ENCODE measurements around the gene TP53. TPM values are rescaled to one million over a fixed set of nuclear protein-coding genes. Genes with fewer than 3 reads are reported as not detected.

TP53 gene
- total and polyA plus RNA-seq, 10 of the 15 experiments (the other 5 are each of a cell fraction or from before 2014, with no cell fraction given) = 35.6 to 162 (median 75.9) TPM

DNA sequence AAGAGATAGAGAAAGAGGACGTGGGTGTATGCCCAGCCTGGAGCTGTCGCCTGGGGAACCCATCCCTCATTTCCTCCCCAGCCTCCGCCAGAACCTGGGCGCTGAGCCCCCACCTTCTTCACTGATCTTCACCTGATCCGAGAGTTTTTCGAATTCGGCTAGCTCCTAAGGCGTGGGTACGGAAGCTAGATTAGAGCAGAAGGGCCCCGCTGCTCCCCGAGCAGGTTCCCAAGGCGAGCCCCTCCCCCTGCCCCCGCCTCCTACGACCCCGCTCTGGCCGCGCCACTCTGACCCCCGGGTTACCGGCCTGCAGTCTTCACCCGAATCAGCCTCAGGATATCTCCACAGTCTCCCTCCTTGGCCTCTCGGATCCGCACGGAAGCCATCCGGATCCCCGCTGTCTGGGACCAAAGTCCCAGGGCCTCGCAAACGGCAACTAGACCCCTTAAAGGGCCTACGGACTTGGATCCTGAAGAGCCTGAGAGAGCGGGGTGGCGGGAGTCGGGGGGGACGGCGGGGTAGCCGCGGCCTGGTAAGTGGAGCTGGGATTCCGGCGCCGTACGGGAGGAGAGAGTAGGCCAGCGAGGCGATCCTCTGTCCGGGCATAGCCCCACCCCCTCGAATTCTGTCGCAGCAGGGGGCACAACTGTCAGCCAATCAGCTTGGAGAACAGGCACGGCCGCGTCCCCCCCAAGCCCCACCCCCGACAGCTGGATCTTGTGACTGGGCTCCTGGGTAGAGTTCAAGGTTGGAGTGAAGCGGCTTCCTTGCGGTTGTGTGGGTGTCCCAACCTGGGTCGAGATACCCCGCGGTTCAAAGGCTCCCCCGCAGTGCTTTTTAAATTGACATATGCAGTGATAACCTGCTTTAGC lies 59.8 kb downstream of the TP53 start, which contains the start of gene SAT2:
SAT2 (minus strand) TSS at position 572 of the 872 bp plus-strand sequence; CDS start at position 386, 186 bp downstream.
- no peaks in the 10 kb centered on the region for H3K9me3 ChIP-seq (replicated peaks; ENCODE audit: control insufficient read depth, insufficient read depth, low read length)
- ChIA-PET SMC1A (ENCODE audit: uncharacterized antibody, unreplicated experiment) (interaction anchor here (0.7 to 2.3 kb wide), 9 partner anchors 9 to 223 kb away, joined by 3 to 19 read pairs (median 3); partner anchors contain the start of genes FXR2, SOX15, TMEM256 and TP53), RAD21 (ENCODE audit: unreplicated experiment) (interaction anchor here (0.6 to 3.0 kb wide), 10 partner anchors 11 to 661 kb away, joined by 3 to 21 read pairs (median 4); partner anchors contain the start of genes CD68, CYB5D1, FXR2 and NAA38), CTCF (interaction anchor here (0.6 to 2.6 kb wide), 7 partner anchors 13 to 271 kb away, joined by 3 to 38 read pairs (median 3); partner anchors contain the start of genes FXR2, TP53 and WRAP53), POLR2A (interaction anchor here (0.5 to 2.7 kb wide), 13 partner anchors 8 to 291 kb away, joined by 3 to 33 read pairs (median 6); partner anchors contain the start of genes ACAP1, FXR2, MPDU1 and TP53)
- no peaks in the 10 kb centered on the region for H3K36me3 ChIP-seq (ENCODE audit: control insufficient read depth in 2 of 2, insufficient read depth in 2 of 2, low read length in 1 of 2)
- peak; percentile 98 for ATAC-seq
- H3K4me1 ChIP-seq (ENCODE audit: control insufficient read depth, insufficient read depth, low read length) = peaks cover 3% of the 10 kb centered on the region
- peak within 1 kb of the TSS; percentile 77 for H2AFZ ChIP-seq (ENCODE audit: control insufficient read depth, low read depth, low read length)
- in situ Hi-C loops (cut with MboI) (no loop called here), intact Hi-C loops (cut with micrococcal nuclease; ENCODE audit: unreplicated experiment) (no loop called here)
- H3K9ac ChIP-seq (ENCODE audit: control insufficient read depth, insufficient read depth, low read length) = peak within 1 kb of the TSS; percentile 95
- 1% methylated on average over 45 of the region's 54 CpGs for WGBS (ENCODE audit: insufficient coverage, insufficient replicate concordance, low lambda C conversion rate, missing lambda C conversion rate)
- no peaks in the 10 kb centered on the region for H3K27me3 ChIP-seq (replicated peaks in 1 of 2; ENCODE audit: control insufficient read depth in 2 of 2, insufficient read depth in 2 of 2, low read length in 1 of 2)
- H3K79me2 ChIP-seq (ENCODE audit: control insufficient read depth, insufficient read depth, low read length) = peaks cover 2% of the 10 kb centered on the region
- no peaks in the 10 kb centered on the region for H4K20me1 ChIP-seq (ENCODE audit: control insufficient read depth, insufficient read depth)
- FAIRE-seq = peak; percentile 97
- H3K27ac ChIP-seq (ENCODE audit: control insufficient read depth, insufficient read depth) = peak within 1 kb of the TSS; percentile 69
- DNase-seq (ENCODE audit: low read depth, low spot score) = peak; percentile 67
- peak within 1 kb of the TSS; percentile 100 for H3K4me3 ChIP-seq
- no TSS peak for BruUV-seq (replicated peaks)
- peak within 1 kb of the TSS; percentile 81 for H3K4me2 ChIP-seq (ENCODE audit: control insufficient read depth, insufficient read depth)
- TF ChIP-seq SP1 (IDR thresholded peaks at IDR 0.05; ENCODE audit: low read depth, low read length) (peak; percentile 63), EED (IDR thresholded peaks at IDR 0.05; ENCODE audit: low read depth) (0 out of 2 replicates have a peak, but pooled peaks have one; percentile 22), RBBP5 (conservative IDR thresholded peaks at IDR 0.05) (no peak), PAX5 (IDR thresholded peaks at IDR 0.05; ENCODE audit: borderline replicate concordance, low read depth, low read length) (0 out of 2 replicates have a peak, but pooled peaks have one; percentile 31), SMAD5 (IDR thresholded peaks at IDR 0.05; ENCODE audit: low read depth) (0 out of 2 replicates have a peak, but pooled peaks have one; percentile 31), TCF12 (IDR thresholded peaks at IDR 0.05; ENCODE audit: low read depth, low read length) (peak; percentile 88), POLR2A (IDR thresholded peaks at IDR 0.05; ENCODE audit: low read depth, low read length) (peak; percentile 88), SREBF1 (IDR thresholded peaks at IDR 0.05; ENCODE audit: low read length) (no peak), RCOR1 (conservative IDR thresholded peaks at IDR 0.05; ENCODE audit: low read depth, low read length) (no peak), TAF1 (IDR thresholded peaks at IDR 0.05; ENCODE audit: borderline replicate concordance, low read depth, low read length) (peak; percentile 32; the same call in 1 of the 2 replicates), IKZF2 (IDR thresholded peaks at IDR 0.05) (peak; percentile 34 to 41; a peak in 3 of 4 replicates), CREM (IDR thresholded peaks at IDR 0.05; ENCODE audit: low read depth) (peak; percentile 39; the same call in 1 of the 2 replicates), CBFB (IDR thresholded peaks at IDR 0.05; ENCODE audit: low read depth) (peak; percentile 57; the same call in 1 of the 2 replicates)
- TF ChIP-seq, protein P1, sequence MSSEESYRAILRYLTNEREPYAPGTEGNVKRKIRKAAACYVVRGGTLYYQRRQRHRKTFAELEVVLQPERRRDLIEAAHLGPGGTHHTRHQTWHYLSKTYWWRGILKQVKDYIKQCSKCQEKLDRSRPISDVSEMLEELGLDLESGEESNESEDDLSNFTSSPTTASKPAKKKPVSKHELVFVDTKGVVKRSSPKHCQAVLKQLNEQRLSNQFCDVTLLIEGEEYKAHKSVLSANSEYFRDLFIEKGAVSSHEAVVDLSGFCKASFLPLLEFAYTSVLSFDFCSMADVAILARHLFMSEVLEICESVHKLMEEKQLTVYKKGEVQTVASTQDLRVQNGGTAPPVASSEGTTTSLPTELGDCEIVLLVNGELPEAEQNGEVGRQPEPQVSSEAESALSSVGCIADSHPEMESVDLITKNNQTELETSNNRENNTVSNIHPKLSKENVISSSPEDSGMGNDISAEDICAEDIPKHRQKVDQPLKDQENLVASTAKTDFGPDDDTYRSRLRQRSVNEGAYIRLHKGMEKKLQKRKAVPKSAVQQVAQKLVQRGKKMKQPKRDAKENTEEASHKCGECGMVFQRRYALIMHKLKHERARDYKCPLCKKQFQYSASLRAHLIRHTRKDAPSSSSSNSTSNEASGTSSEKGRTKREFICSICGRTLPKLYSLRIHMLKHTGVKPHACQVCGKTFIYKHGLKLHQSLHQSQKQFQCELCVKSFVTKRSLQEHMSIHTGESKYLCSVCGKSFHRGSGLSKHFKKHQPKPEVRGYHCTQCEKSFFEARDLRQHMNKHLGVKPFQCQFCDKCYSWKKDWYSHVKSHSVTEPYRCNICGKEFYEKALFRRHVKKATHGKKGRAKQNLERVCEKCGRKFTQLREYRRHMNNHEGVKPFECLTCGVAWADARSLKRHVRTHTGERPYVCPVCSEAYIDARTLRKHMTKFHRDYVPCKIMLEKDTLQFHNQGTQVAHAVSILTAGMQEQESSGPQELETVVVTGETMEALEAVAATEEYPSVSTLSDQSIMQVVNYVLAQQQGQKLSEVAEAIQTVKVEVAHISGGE (CRISPR knock-in tag; IDR thresholded peaks at IDR 0.05) = no peak
- TF ChIP-seq, protein P2, sequence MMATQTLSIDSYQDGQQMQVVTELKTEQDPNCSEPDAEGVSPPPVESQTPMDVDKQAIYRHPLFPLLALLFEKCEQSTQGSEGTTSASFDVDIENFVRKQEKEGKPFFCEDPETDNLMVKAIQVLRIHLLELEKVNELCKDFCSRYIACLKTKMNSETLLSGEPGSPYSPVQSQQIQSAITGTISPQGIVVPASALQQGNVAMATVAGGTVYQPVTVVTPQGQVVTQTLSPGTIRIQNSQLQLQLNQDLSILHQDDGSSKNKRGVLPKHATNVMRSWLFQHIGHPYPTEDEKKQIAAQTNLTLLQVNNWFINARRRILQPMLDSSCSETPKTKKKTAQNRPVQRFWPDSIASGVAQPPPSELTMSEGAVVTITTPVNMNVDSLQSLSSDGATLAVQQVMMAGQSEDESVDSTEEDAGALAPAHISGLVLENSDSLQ (IDR thresholded peaks at IDR 0.05) = peak; percentile 72
- TF ChIP-seq, protein P3, sequence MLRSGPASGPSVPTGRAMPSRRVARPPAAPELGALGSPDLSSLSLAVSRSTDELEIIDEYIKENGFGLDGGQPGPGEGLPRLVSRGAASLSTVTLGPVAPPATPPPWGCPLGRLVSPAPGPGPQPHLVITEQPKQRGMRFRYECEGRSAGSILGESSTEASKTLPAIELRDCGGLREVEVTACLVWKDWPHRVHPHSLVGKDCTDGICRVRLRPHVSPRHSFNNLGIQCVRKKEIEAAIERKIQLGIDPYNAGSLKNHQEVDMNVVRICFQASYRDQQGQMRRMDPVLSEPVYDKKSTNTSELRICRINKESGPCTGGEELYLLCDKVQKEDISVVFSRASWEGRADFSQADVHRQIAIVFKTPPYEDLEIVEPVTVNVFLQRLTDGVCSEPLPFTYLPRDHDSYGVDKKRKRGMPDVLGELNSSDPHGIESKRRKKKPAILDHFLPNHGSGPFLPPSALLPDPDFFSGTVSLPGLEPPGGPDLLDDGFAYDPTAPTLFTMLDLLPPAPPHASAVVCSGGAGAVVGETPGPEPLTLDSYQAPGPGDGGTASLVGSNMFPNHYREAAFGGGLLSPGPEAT (IDR thresholded peaks at IDR 0.05; ENCODE audit: low read depth) = peak; percentile 21; the same call in 1 of the 2 replicates
- TF ChIP-seq, protein P4, sequence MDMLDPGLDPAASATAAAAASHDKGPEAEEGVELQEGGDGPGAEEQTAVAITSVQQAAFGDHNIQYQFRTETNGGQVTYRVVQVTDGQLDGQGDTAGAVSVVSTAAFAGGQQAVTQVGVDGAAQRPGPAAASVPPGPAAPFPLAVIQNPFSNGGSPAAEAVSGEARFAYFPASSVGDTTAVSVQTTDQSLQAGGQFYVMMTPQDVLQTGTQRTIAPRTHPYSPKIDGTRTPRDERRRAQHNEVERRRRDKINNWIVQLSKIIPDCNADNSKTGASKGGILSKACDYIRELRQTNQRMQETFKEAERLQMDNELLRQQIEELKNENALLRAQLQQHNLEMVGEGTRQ (IDR thresholded peaks at IDR 0.05; ENCODE audit: borderline replicate concordance, low read depth, low read length) = no peak

Measured in GM12878 (cell line).